Stimulated activated CD4-positive, alpha-beta T cell treated with anti-CD3 and anti-CD28 coated beads, Interleukin-15, amount 100 ng/mL, for 24 hours (primary cell): ENCODE results near the gene TK1.
"Not testable (repeated sequence)": the region's sequence is repeated elsewhere in the genome, so short reads cannot be mapped to it uniquely, and the experiment has no call there.

ENCODE experiments used
- DNase-seq: peaks from one replicate; pipeline ENCODE4 v3.0.0-alpha.2; 2020

The TK1 gene

GRCh38 chr17:78175643-78175981, 11.2 kb downstream of the TK1 start:
- no peak for DNase-seq

GRCh38 chr17:78174870-78175642, 11.8 kb downstream of the TK1 start:
- DNase-seq = no peak

GRCh38 chr17:78174346-78174869, 12.4 kb downstream of the TK1 start:
- no peak for DNase-seq

- no peak for DNase-seq
Measured at GRCh38 chr17:78173097-78173715, 13.6 kb downstream of the TK1 start.

GRCh38 chr17:78172249-78173051, 14.4 kb downstream of the TK1 start:
- no peak for DNase-seq

- DNase-seq = not testable (repeated sequence)
Measured at GRCh38 chr17:78171591-78172248, 15.1 kb downstream of the TK1 start.

GRCh38 chr17:78170692-78171590, 15.9 kb downstream of the TK1 start:
- no peak for DNase-seq

- DNase-seq = peak; percentile 78
Measured at GRCh38 chr17:78168903-78169793, 17.7 kb downstream of the TK1 start.

GRCh38 chr17:78168242-78168902, 18.5 kb downstream of the TK1 start, which contains the start of gene SYNGR2:
TSS of gene SYNGR2 (plus strand) at chr17:78168581. CDS start at chr17:78168617, 36 bp downstream.
- peak; percentile 92 for DNase-seq

- DNase-seq = no peak
Measured at GRCh38 chr17:78166416-78166815, 20.4 kb downstream of the TK1 start.

GRCh38 chr17:78164748-78165607, 21.9 kb downstream of the TK1 start:
- no peak for DNase-seq

GRCh38 chr17:78163881-78164747, 22.7 kb downstream of the TK1 start:
- no peak for DNase-seq

- DNase-seq = peak; percentile 47
Measured at GRCh38 chr17:78159575-78160158, 27.2 kb downstream of the TK1 start.

GRCh38 chr17:78154903-78155811, 31.7 kb downstream of the TK1 start:
- DNase-seq = no peak

GRCh38 chr17:78151514-78152008, 35.3 kb downstream of the TK1 start:
- DNase-seq = no peak

- DNase-seq = no peak
Measured at GRCh38 chr17:78148286-78149016, 38.4 kb downstream of the TK1 start.
